ENCODE data around the gene ATP10B.

GRCh38 chr5:160799184-160799583, 52.8 kb downstream of the ATP10B start:
- no peak for TF ChIP-seq POLR2A (IDR thresholded peaks at IDR 0.05; ENCODE audit: low read depth, low read length)
- no peak for TF ChIP-seq POLR2AphosphoS5 (IDR thresholded peaks at IDR 0.05; ENCODE audit: low read depth, low read length)
- TF ChIP-seq SPI1 (IDR thresholded peaks at IDR 0.05; ENCODE audit: low read depth, low read length): no peak
- TF ChIP-seq TAF1 (IDR thresholded peaks at IDR 0.05; ENCODE audit: low read depth, low read length): no peak

All from GM12891 (cell line).